A549 (cell line): ENCODE data around the gene MOGAT3. TPM values are rescaled to one million over a fixed set of nuclear protein-coding genes. Genes with fewer than 3 reads are reported as not detected.

Experiments used
- ATAC-seq, 2 experiments: fragments of 200-7000 bp in 1 of 2; fragments of >200 bp in 1 of 2; cut with Nextera tagmentation in 1 of 2; cut with Tn5 transposase in 1 of 2; 3 replicates each; pipeline versions ENCODE4 v1.8.0 to v1.9.1; 2018 to 2020; ENCODE audit warnings: mild to moderate bottlenecking in 1 of 2, moderate library complexity in 1 of 2
- CTCF ChIA-PET: fragments of 300-600 bp; sonication (Branson Sonifier 250); formaldehyde crosslinking; extraction: SDS; loops from one replicate; lab custom pipeline; 2021; ENCODE audit warnings: antibody characterized with exemption, inconsistent platforms; lab: Yijun Ruan, JAX
- POLR2A ChIA-PET: fragments of 350-600 bp; formaldehyde crosslinking; extraction: SDS; loops from one replicate; lab custom pipeline; 2021; ENCODE audit warnings: antibody characterized with exemption, inconsistent platforms; lab: Yijun Ruan, JAX
- DNase-seq, 2 experiments: peaks; one replicate each; pipeline versions ENCODE4 v3.0.0 to v3.0.0-alpha.2; 2011 to 2016; ENCODE audit warnings: low read depth in 1 of 2, low spot score in 1 of 2
- FAIRE-seq: peaks from 2 replicates; lab custom pipeline; 2011; peaks lifted over from hg19 to GRCh38; lab: Jason Lieb, UNC
- H3K27ac ChIP-seq, 2 experiments: fragments of >200 bp; sonication (Bioruptor Twin); formaldehyde crosslinking; 3 replicates each; pipeline ENCODE4 v1.5.1; 2016 to 2017
- H3K4me1 ChIP-seq: fragments of >200 bp; sonication (Bioruptor Twin); formaldehyde crosslinking; 3 replicates; pipeline ENCODE4 v1.6.1; 2016
- H3K4me2 ChIP-seq: fragments of >200 bp; sonication (Bioruptor Twin); formaldehyde crosslinking; 3 replicates; pipeline ENCODE4 v1.6.1; 2016
- H3K4me3 ChIP-seq: fragments of >200 bp; sonication (Bioruptor Twin); formaldehyde crosslinking; 3 replicates; pipeline ENCODE4 v1.5.1; 2016
- H3K9me3 ChIP-seq: fragments of >200 bp; sonication (Bioruptor Twin); formaldehyde crosslinking; 3 replicates; pipeline ENCODE4 v1.6.1; 2016
- ATOH8 ChIP-seq: fragments of 250-450 bp; sonication (Bioruptor Pico); IDR thresholded peaks from 2 replicates; pipeline ENCODE4 v1.5.0; 2020; ENCODE audit warnings: low read depth, mild to moderate bottlenecking, moderate library complexity
- BHLHE40 ChIP-seq: IDR thresholded peaks from 2 replicates; pipeline ENCODE4 v1.6.1; 2012; ENCODE audit warnings: low read depth, low read length, inconsistent platforms
- CBX8 ChIP-seq: fragments of 200-600 bp; sonication (generic); IDR thresholded peaks from 2 replicates; pipeline ENCODE4 v1.6.1; 2016
- CEBPB ChIP-seq, 2 experiments: fragments of >200 bp in 1 of 2; sonication (Bioruptor Twin) in 1 of 2; formaldehyde crosslinking in 1 of 2; IDR thresholded peaks; 2 replicates each; pipeline ENCODE4 v1.6.1; 2012 to 2016
- EHMT2 ChIP-seq: fragments of 200-600 bp; sonication (generic); IDR thresholded peaks from 2 replicates; pipeline ENCODE4 v1.6.1; 2016; ENCODE audit warnings: antibody characterized with exemption, low read depth, mild to moderate bottlenecking, moderate library complexity
- ELK1 ChIP-seq: fragments of 150-350 bp; IDR thresholded peaks from 2 replicates; pipeline ENCODE4 v1.6.1; 2014; ENCODE audit warnings: low read depth, mild to moderate bottlenecking, low read length
- FOSB ChIP-seq: fragments of 250-450 bp; sonication (Bioruptor Pico); IDR thresholded peaks from 2 replicates; pipeline ENCODE4 v1.5.0; 2020; ENCODE audit warnings: mild to moderate bottlenecking, moderate library complexity
- FOXS1 ChIP-seq: fragments of 250-450 bp; sonication (Bioruptor Pico); IDR thresholded peaks from 2 replicates; pipeline ENCODE4 v1.5.0; 2020; ENCODE audit warnings: mild to moderate bottlenecking, moderate library complexity
- HES2 ChIP-seq: fragments of >200 bp; sonication (Bioruptor Twin); formaldehyde crosslinking; IDR thresholded peaks from 2 replicates; pipeline ENCODE4 v1.6.1; 2016
- HOXB5 ChIP-seq: fragments of 250-450 bp; sonication (Bioruptor Pico); IDR thresholded peaks from 2 replicates; pipeline ENCODE4 v1.5.0; 2020; ENCODE audit warnings: mild to moderate bottlenecking, moderate library complexity
- JUNB ChIP-seq: fragments of >200 bp; sonication (Bioruptor Twin); formaldehyde crosslinking; IDR thresholded peaks from 2 replicates; pipeline ENCODE4 v1.6.1; 2016
- MAFK ChIP-seq: fragments of 450-650 bp; IDR thresholded peaks from 2 replicates; pipeline ENCODE4 v1.6.1; 2014; ENCODE audit not compliant: partially characterized antibody
- MYC ChIP-seq: IDR thresholded peaks from 2 replicates; pipeline ENCODE4 v1.6.1; 2012; ENCODE audit warnings: mild to moderate bottlenecking, inconsistent platforms, low read length, improper control_type of control experiment, borderline replicate concordance
- NPAS2 ChIP-seq: fragments of 250-450 bp; sonication (Bioruptor Pico); IDR thresholded peaks from 2 replicates; pipeline ENCODE4 v1.8.0; 2022; ENCODE audit warnings: mild to moderate bottlenecking, moderate library complexity, borderline replicate concordance
- PHF8 ChIP-seq: fragments of 200-600 bp; sonication (generic); IDR thresholded peaks from 2 replicates; pipeline ENCODE4 v1.6.1; 2016; ENCODE audit warnings: low read depth, mild to moderate bottlenecking, antibody characterized with exemption, moderate library complexity, borderline replicate concordance
- POLR2AphosphoS2 ChIP-seq: conservative IDR thresholded peaks from 2 replicates; pipeline ENCODE4 v1.6.1; 2012; ENCODE audit warnings: low read length, improper control_type of control experiment, inconsistent platforms
- RNF2 ChIP-seq: fragments of 200-600 bp; sonication (generic); IDR thresholded peaks from 2 replicates; pipeline ENCODE4 v1.6.1; 2016; ENCODE audit warnings: low read depth, mild to moderate bottlenecking, antibody characterized with exemption, moderate library complexity, borderline replicate concordance
- SREBF2 ChIP-seq: fragments of 450-650 bp; IDR thresholded peaks from 2 replicates; pipeline ENCODE4 v1.6.1; 2014; ENCODE audit warnings: mild to moderate bottlenecking, moderate library complexity
- ZFP36 ChIP-seq: fragments of 450-650 bp; IDR thresholded peaks from 2 replicates; pipeline ENCODE4 v1.6.1; 2014; ENCODE audit warnings: borderline replicate concordance; ENCODE audit not compliant: partially characterized antibody
- WGBS: methylation state at CpG from one replicate; pipeline ENCODE4 v1.1.6; 2017; ENCODE audit errors: missing lambda C conversion rate; 5-methylcytosine and 5-hydroxymethylcytosine counted together
- polyA plus RNA-seq, 4 experiments: library from polyadenylated mRNA; depleted of rRNA in 3 of 4; stranded (reverse); fragments of >200 nt; fragmentation: RNase III in 1 of 4; extraction: RNeasy Plus Mini Kit Qiagen cat#74134 plus additional on column Dnase treatment in 1 of 4; gene quantifications; 2 replicates in 3 of 4; 3 replicates in 1 of 4; pipeline ENCODE4 v1.2.3, GENCODE V29; 2011 to 2017

The MOGAT3 gene
- polyA plus RNA-seq, 2 of the 4 experiments (the other 2 are of a cell fraction), result 0.09 to 0.14 TPM

- H3K4me1 ChIP-seq, result peaks cover 3% of the 10 kb centered on the region; the same call in 2 of the 3 replicates
- FAIRE-seq (no peak), DNase-seq (no peak), ATAC-seq (no peak)
- WGBS, result 96% methylated on average over 9 of the region's 9 CpGs
- POLR2A ChIA-PET, result no interaction called here
- no peak overlapping the region for H3K27ac ChIP-seq
- TF ChIP-seq MAFK (peak; percentile 71), BHLHE40 (no peak)
- H3K4me3 ChIP-seq, result no peak overlapping the region
- no peak overlapping the region for H3K4me2 ChIP-seq
- CTCF ChIA-PET, result interaction anchor here (1.1 to 4.1 kb wide), 7 partner anchors 8 to 56 kb away, joined by 3 to 22 read pairs (median 4); partner anchors contain the start of genes FIS1, PLOD3 and ZNHIT1
- no peaks in the 10 kb centered on the region for H3K9me3 ChIP-seq
Observed at GRCh38 chr7:101226721-101227120, 25.9 kb upstream of the MOGAT3 start.

GRCh38 chr7:101225650-101226049 lies 24.8 kb upstream of the MOGAT3 start:
- H3K27ac ChIP-seq, result no peak overlapping the region
- WGBS, result 93% methylated on average over 6 of the region's 6 CpGs
- no peak for ATAC-seq
- ChIA-PET CTCF (interaction anchor here (0.5 to 4.5 kb wide), 6 partner anchors 8 to 281 kb away, joined by 3 to 20 read pairs (median 5); partner anchors contain the start of genes FIS1, PLOD3 and ZNHIT1), POLR2A (interaction anchor here (0.6 kb wide), 1 partner anchor 43 kb away, joined by 3 read pairs; no protein-coding TSS in a partner anchor)
- no peaks in the 10 kb centered on the region for H3K9me3 ChIP-seq
- no peak for FAIRE-seq
- H3K4me3 ChIP-seq, result no peak overlapping the region
- DNase-seq, result no peak
- H3K4me1 ChIP-seq, result no peaks in the 10 kb centered on the region
- TF ChIP-seq HES2, result no peak
- TF ChIP-seq EHMT2, result no peak
- no peak for TF ChIP-seq ATOH8 (CRISPR knock-in tag)
- no peak for TF ChIP-seq PHF8
- no peak for TF ChIP-seq JUNB
- no peak for TF ChIP-seq CBX8
- no peak overlapping the region for H3K4me2 ChIP-seq

- no peak overlapping the region for H3K27ac ChIP-seq
- H3K4me3 ChIP-seq, result no peak overlapping the region
- 94% methylated on average over 15 of the region's 15 CpGs for WGBS
- H3K9me3 ChIP-seq, result no peaks in the 10 kb centered on the region
- FAIRE-seq (no peak), DNase-seq (no peak), ATAC-seq (no peak)
- H3K4me2 ChIP-seq, result no peak overlapping the region
- ChIA-PET POLR2A (no interaction called here), CTCF (interaction anchor here (1.3 to 4.5 kb wide), 2 partner anchors 11 to 21 kb away, joined by 5 to 20 read pairs; partner anchors contain the start of gene FIS1)
- TF ChIP-seq HES2, result no peak
- TF ChIP-seq MYC, result no peak
- TF ChIP-seq ELK1, result no peak
- TF ChIP-seq FOXS1 (CRISPR knock-in tag), result no peak
- no peak for TF ChIP-seq ZFP36
- H3K4me1 ChIP-seq, result 0 out of 3 replicates have a peak, but pooled peaks cover 4% of the 10 kb centered on the region
Observed at GRCh38 chr7:101223528-101223927, 22.7 kb upstream of the MOGAT3 start.

- Histone ChIP-seq H3K4me2 (no peak overlapping the region), H3K27ac (no peak overlapping the region), H3K4me3 (no peak overlapping the region)
- TF ChIP-seq POLR2AphosphoS2, result no peak
- TF ChIP-seq RNF2, result no peak
- no peak for TF ChIP-seq CEBPB (IDR thresholded peaks at IDR 0.05)
- TF ChIP-seq HOXB5 (CRISPR knock-in tag), result no peak
- TF ChIP-seq FOSB (CRISPR knock-in tag), result no peak
- no peak for TF ChIP-seq SREBF2
- TF ChIP-seq ZFP36, result no peak
- TF ChIP-seq NPAS2 (CRISPR knock-in tag), result no peak
- TF ChIP-seq, all 56 proteins: peak for 0
- Histone ChIP-seq H3K4me1 (0 out of 3 replicates have a peak, but pooled peaks cover 4% of the 10 kb centered on the region), H3K9me3 (no peaks in the 10 kb centered on the region)
- FAIRE-seq, result no peak
- CTCF ChIA-PET, result interaction anchor here (0.9 to 4.5 kb wide), 6 partner anchors 12 to 328 kb away, joined by 3 to 20 read pairs (median 3); partner anchors contain the start of gene FIS1
- POLR2A ChIA-PET, result interaction anchor here (0.5 kb wide), 1 partner anchor 347 kb away, joined by 4 read pairs; the partner anchor contains the start of gene SRRT
- DNase-seq, result no peak
- ATAC-seq, result no peak
- WGBS, result 88% methylated on average over 27 of the region's 27 CpGs
Observed at GRCh38 chr7:101222275-101222830, 21.5 kb upstream of the MOGAT3 start.
